HCT116 (cell line): ENCODE data around the gene PRR23B. TPM values are rescaled to one million over a fixed set of nuclear protein-coding genes. Genes with fewer than 3 reads are reported as not detected.

ENCODE experiments used
- ATAC-seq: fragments of 200-7000 bp; cut with Tn5 transposase; 2 replicates; pipeline ENCODE4 v1.9.1; 2020; ENCODE audit warnings: mild to moderate bottlenecking, moderate library complexity
- BruUV-seq: library from RNA; stranded (reverse); fragments of 400-500 nt; replicated peaks from 2 replicates; lab custom pipeline; 2021; lab: Mats Ljungman, UMichigan
- CTCF ChIA-PET: fragments of 300-600 bp; sonication (Branson Sonifier 250); formaldehyde crosslinking; loops from one replicate; lab custom pipeline; 2021; ENCODE audit warnings: antibody characterized with exemption; lab: Charles Lee
- POLR2A ChIA-PET: fragments of 300-600, 350-600 bp; sonication (Branson Sonifier 250); formaldehyde crosslinking; loops from one replicate; lab custom pipeline; 2021; ENCODE audit warnings: antibody characterized with exemption; lab: Charles Lee
- RAD21 ChIA-PET, 2 experiments: fragments of 300-600 bp; sonication (Branson Sonifier 250); formaldehyde crosslinking; loops; one replicate each; lab custom pipeline; 2023; ENCODE audit warnings: low total read pairs in 2 of 2; ENCODE audit not compliant: uncharacterized antibody in 2 of 2, unreplicated experiment in 2 of 2, low non-redundant PET in 1 of 2; lab: Charles Lee
- DNase-seq: peaks from one replicate; pipeline ENCODE4 v3.0.0-alpha.2; 2010; ENCODE audit warnings: low read depth, low spot score
- H2AFZ ChIP-seq: fragments of 200-600 bp; shearing (Covaris generic), sonication (generic); 2 replicates; pipeline ENCODE4 v1.6.1; 2017; ENCODE audit warnings: low read depth, mixed run types, mixed read lengths, antibody characterized with exemption, low read length; ENCODE audit not compliant: poor library complexity, severe bottlenecking
- H3K27ac ChIP-seq: 2 replicates; pipeline ENCODE4 v1.5.1; 2012; ENCODE audit warnings: low read depth, low read length
- H3K27me3 ChIP-seq: fragments of 200-600 bp; sonication (generic); 2 replicates; pipeline ENCODE4 v1.6.1; 2016; ENCODE audit warnings: mixed run types, low read length, mixed read lengths; ENCODE audit not compliant: insufficient read depth
- H3K36me3 ChIP-seq, 2 experiments: fragments of 200-500 bp in 1 of 2; fragments of 200-600 bp in 1 of 2; sonication (Bioruptor generic) in 1 of 2; sonication (generic) in 1 of 2; 2 replicates each; pipeline versions ENCODE4 v1.5.1 to v1.6.1; 2014 to 2016; ENCODE audit warnings: low read length in 2 of 2, inconsistent platforms in 1 of 2, mixed read lengths in 1 of 2, mixed run types in 1 of 2; ENCODE audit not compliant: insufficient read depth in 2 of 2, control insufficient read depth in 1 of 2
- H3K4me1 ChIP-seq, 2 experiments: fragments of 200-600 bp in 1 of 2; sonication (generic) in 1 of 2; 2 replicates each; pipeline versions ENCODE4 v1.5.1 to v1.6.1; 2012 to 2017; ENCODE audit warnings: low read length in 2 of 2, inconsistent platforms in 1 of 2, mild to moderate bottlenecking in 1 of 2, mixed read lengths in 1 of 2, mixed run types in 1 of 2, moderate library complexity in 1 of 2; ENCODE audit not compliant: insufficient read depth in 2 of 2, control insufficient read depth in 1 of 2
- H3K4me2 ChIP-seq: fragments of 200-600 bp; sonication (generic); 2 replicates; pipeline ENCODE4 v1.6.1; 2017; ENCODE audit warnings: mixed run types, low read length, mixed read lengths
- H3K4me3 ChIP-seq, 2 experiments: fragments of 200-600 bp in 1 of 2; sonication (generic) in 1 of 2; replicated peaks in 1 of 2; 2 replicates each; pipeline ENCODE4 v1.5.1; 2011 to 2016; ENCODE audit warnings: low read length in 2 of 2, control low read depth in 1 of 2, low read depth in 1 of 2, mild to moderate bottlenecking in 1 of 2, mixed read lengths in 1 of 2, mixed run types in 1 of 2
- H3K79me2 ChIP-seq: fragments of 200-600 bp; sonication (generic); 2 replicates; pipeline ENCODE4 v1.6.1; 2017; ENCODE audit warnings: mild to moderate bottlenecking, mixed run types, low read length, moderate library complexity, mixed read lengths; ENCODE audit not compliant: insufficient read depth
- H3K9ac ChIP-seq: fragments of 200-600 bp; sonication (generic); 2 replicates; pipeline ENCODE4 v1.6.1; 2016; ENCODE audit warnings: low read length, mixed read lengths
- H3K9me2 ChIP-seq: fragments of 200-600 bp; sonication (generic), shearing (Covaris generic); 2 replicates; pipeline ENCODE4 v1.6.1; 2017; ENCODE audit warnings: mixed run types, mild to moderate bottlenecking, moderate library complexity; ENCODE audit not compliant: insufficient read depth
- H3K9me3 ChIP-seq, 2 experiments: fragments of 200-500 bp in 1 of 2; fragments of 200-600 bp in 1 of 2; sonication (Bioruptor generic) in 1 of 2; sonication (generic) in 1 of 2; 2 replicates each; pipeline ENCODE4 v1.6.1; 2014 to 2017; ENCODE audit warnings: low read length in 2 of 2, mixed read lengths in 2 of 2, inconsistent platforms in 1 of 2, low read depth in 1 of 2, mild to moderate bottlenecking in 1 of 2, mixed run types in 1 of 2, moderate library complexity in 1 of 2; ENCODE audit not compliant: control insufficient read depth in 1 of 2, insufficient read depth in 1 of 2
- H4K20me1 ChIP-seq: fragments of 200-600 bp; sonication (generic), shearing (Covaris generic); 2 replicates; pipeline ENCODE4 v1.6.1; 2017; ENCODE audit warnings: mixed run types, mild to moderate bottlenecking, moderate library complexity; ENCODE audit not compliant: insufficient read depth
- CBX3 ChIP-seq: IDR thresholded peaks from 2 replicates; pipeline ENCODE4 v1.6.1; 2012; ENCODE audit warnings: low read depth
- EGR1 ChIP-seq: IDR thresholded peaks from 2 replicates; pipeline ENCODE4 v1.6.1; 2012; ENCODE audit warnings: low read depth
- ELF1 ChIP-seq: IDR thresholded peaks from 2 replicates; pipeline ENCODE4 v1.6.1; 2012; ENCODE audit warnings: low read depth, borderline replicate concordance
- EZH2 ChIP-seq: fragments of 200-600 bp; sonication (generic); IDR thresholded peaks from 2 replicates; pipeline ENCODE4 v1.6.1; 2017; ENCODE audit warnings: antibody characterized with exemption, mixed run types
- EZH2phosphoT487 ChIP-seq: fragments of 200-600 bp; IDR thresholded peaks from 2 replicates; pipeline ENCODE4 v1.6.1; 2018; ENCODE audit warnings: antibody characterized with exemption, borderline replicate concordance
- JUND ChIP-seq: IDR thresholded peaks from 2 replicates; pipeline ENCODE4 v1.6.1; 2012
- MAX ChIP-seq: IDR thresholded peaks from 2 replicates; pipeline ENCODE4 v1.6.1; 2012
- POLR2A ChIP-seq: IDR thresholded peaks from 2 replicates; pipeline ENCODE4 v1.7.0; 2011; ENCODE audit warnings: borderline replicate concordance; ENCODE audit not compliant: insufficient read depth, insufficient read length; ENCODE audit errors: extremely low read depth
- POLR2AphosphoS5 ChIP-seq: IDR thresholded peaks from 2 replicates; pipeline ENCODE4 v1.6.1; 2011; ENCODE audit warnings: mild to moderate bottlenecking, low read depth, low read length, moderate library complexity
- SIN3A ChIP-seq: IDR thresholded peaks from 2 replicates; pipeline ENCODE4 v1.6.1; 2012; ENCODE audit warnings: low read depth
- SP1 ChIP-seq: IDR thresholded peaks from 2 replicates; pipeline ENCODE4 v1.6.1; 2012; ENCODE audit warnings: low read depth
- SRF ChIP-seq: IDR thresholded peaks from 2 replicates; pipeline ENCODE4 v1.6.1; 2012; ENCODE audit warnings: low read depth
- ZFX ChIP-seq: fragments of 450-650 bp; IDR thresholded peaks from 2 replicates; pipeline ENCODE4 v1.6.1; 2017
- intact Hi-C: fragments of 100-400 bp; cut with micrococcal nuclease; formaldehyde crosslinking; loops from 2 replicates; pipeline ENCODE4 v1.10.0; 2022
- total RNA-seq: library from RNA; stranded (reverse); gene quantifications from one replicate; pipeline ENCODE4 v1.2.1, GENCODE V29; 2021; ENCODE audit not compliant: unreplicated experiment
- TF ChIP-seq, protein P1 (sequence below): IDR thresholded peaks from 2 replicates; pipeline ENCODE4 v1.6.1; 2012

Gene PRR23B
- total RNA-seq, 1 experiment from 2014 or later: not detected

- ChIA-PET POLR2A (no interaction called here), CTCF (no interaction called here), RAD21 (no interaction called here)
- ATAC-seq: no peak
- Histone ChIP-seq H3K27ac (no peak overlapping the region), H3K4me2 (no peak overlapping the region), H3K9me3 (no peaks in the 10 kb centered on the region), H3K27me3 (no peaks in the 10 kb centered on the region), H3K4me3 (no peak overlapping the region), H3K9ac (no peak overlapping the region), H3K36me3 (no peaks in the 10 kb centered on the region), H2AFZ (no peak overlapping the region), H3K9me2 (no peaks in the 10 kb centered on the region), H3K79me2 (no peaks in the 10 kb centered on the region), H3K4me1 (no peaks in the 10 kb centered on the region), H4K20me1 (no peaks in the 10 kb centered on the region)
- TF ChIP-seq SP1 (no peak), SIN3A (no peak), EZH2 (no peak), POLR2AphosphoS5 (no peak), ELF1 (no peak), SRF (no peak), POLR2A (no peak), MAX (no peak), EZH2phosphoT487 (no peak), CBX3 (no peak), JUND (no peak)
- TF ChIP-seq, protein P1, sequence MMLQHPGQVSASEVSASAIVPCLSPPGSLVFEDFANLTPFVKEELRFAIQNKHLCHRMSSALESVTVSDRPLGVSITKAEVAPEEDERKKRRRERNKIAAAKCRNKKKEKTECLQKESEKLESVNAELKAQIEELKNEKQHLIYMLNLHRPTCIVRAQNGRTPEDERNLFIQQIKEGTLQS: no peak
- intact Hi-C loops: no loop called here
- no TSS peak for BruUV-seq
- DNase-seq: no peak
Observed at GRCh38 chr3:138985932-138986331, 34.8 kb downstream of the PRR23B start.

- no peaks in the 10 kb centered on the region for H3K9me2 ChIP-seq
- intact Hi-C loops: no loop called here
- no peak overlapping the region for H2AFZ ChIP-seq
- TF ChIP-seq EGR1 (no peak), ZFX (0 out of 2 replicates have a peak, but pooled peaks have one; percentile 17), ELF1 (no peak), EZH2phosphoT487 (no peak)
- TF ChIP-seq, all 23 proteins: peak for 1
- Histone ChIP-seq H3K4me3 (no peak overlapping the region), H3K4me1 (peaks cover 0 to 2% of the 10 kb centered on the region in 2 experiments; a peak in 1 of 4 replicates), H3K9ac (no peak overlapping the region), H3K27ac (no peak overlapping the region), H3K36me3 (no peaks in the 10 kb centered on the region), H3K79me2 (no peaks in the 10 kb centered on the region), H4K20me1 (no peaks in the 10 kb centered on the region), H3K9me3 (no peaks in the 10 kb centered on the region), H3K27me3 (no peaks in the 10 kb centered on the region), H3K4me2 (no peak overlapping the region)
- DNase-seq (no peak), ATAC-seq (no peak)
- ChIA-PET CTCF (no interaction called here), RAD21 (no interaction called here), POLR2A (no interaction called here)
- no TSS peak for BruUV-seq
Observed at GRCh38 chr3:138984816-138985215, 35.9 kb downstream of the PRR23B start.
